Measurements from ENCODE around the gene RHOG.
"Not testable (repeated sequence)": the region's sequence is repeated elsewhere in the genome, so short reads cannot be mapped to it uniquely, and the experiment has no call there.

The RHOG gene

GRCh38 chr11:3876613-3877012, 35.9 kb upstream of the RHOG start:
- no peak for FAIRE-seq
- TF ChIP-seq POLR2AphosphoS5 (IDR thresholded peaks at IDR 0.05; ENCODE audit: low read depth, low read length) = no peak
- no peak for TF ChIP-seq TAF1 (IDR thresholded peaks at IDR 0.05; ENCODE audit: borderline replicate concordance, low read depth, low read length)
- TF ChIP-seq POLR2A (IDR thresholded peaks at IDR 0.05; ENCODE audit: low read depth, low read length) = no peak
- DNase-seq (ENCODE audit: insufficient read length) = no peak

GRCh38 chr11:3873712-3874349, 33.1 kb upstream of the RHOG start:
- FAIRE-seq (no peak), DNase-seq (ENCODE audit: insufficient read length) (no peak)
- TF ChIP-seq POLR2AphosphoS5 (IDR thresholded peaks at IDR 0.05; ENCODE audit: low read depth, low read length) (no peak), POLR2A (IDR thresholded peaks at IDR 0.05; ENCODE audit: low read depth, low read length) (no peak), TAF1 (IDR thresholded peaks at IDR 0.05; ENCODE audit: borderline replicate concordance, low read depth, low read length) (no peak)

DNA sequence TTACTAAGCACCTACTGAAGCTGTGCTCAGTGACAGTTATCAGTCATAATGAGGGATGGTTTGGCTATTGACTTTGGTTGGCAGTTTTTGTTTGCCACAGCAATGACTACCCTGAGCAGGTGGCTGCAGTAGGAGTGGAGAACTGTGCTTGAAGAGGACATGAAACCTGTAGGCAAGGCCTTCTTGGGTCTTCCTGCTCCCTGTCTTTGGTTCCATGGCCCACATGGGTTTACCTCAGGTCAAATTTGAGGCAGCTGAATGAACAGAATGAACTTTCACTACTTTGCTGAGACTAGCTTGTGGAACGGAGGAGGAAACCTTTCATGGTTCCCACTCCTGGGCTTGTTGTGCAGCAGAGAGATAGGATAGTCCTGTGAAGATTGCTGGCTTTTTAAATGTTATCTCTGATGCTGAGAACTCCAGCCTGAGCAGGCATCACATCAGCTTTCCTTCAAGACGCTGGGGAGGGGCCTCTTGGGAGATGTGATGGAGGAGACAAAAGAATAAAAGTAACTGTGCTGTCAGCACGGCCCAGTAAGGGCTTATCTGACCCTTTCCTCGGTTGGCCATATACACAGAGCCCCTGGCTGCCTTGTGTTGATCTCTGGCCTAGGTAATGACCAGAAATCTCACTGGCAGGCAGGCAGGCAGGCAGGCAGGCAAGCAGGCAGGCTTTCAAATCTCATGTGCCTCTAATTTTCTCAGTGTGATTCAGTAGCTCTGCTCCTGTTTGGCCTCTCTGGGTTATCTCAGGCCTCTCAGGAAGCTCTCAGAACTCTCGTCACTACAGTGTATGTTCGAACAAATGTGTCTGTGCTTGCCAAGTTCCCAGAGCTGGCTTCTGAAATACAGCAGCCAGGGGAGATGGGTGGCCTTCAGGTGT, 26.7 kb upstream of the RHOG start:
- DNase-seq (ENCODE audit: insufficient read length) (no peak), FAIRE-seq (peak; percentile 91)
- TF ChIP-seq POLR2AphosphoS5 (IDR thresholded peaks at IDR 0.05; ENCODE audit: low read depth, low read length) = no peak
- no peak for TF ChIP-seq POLR2A (IDR thresholded peaks at IDR 0.05; ENCODE audit: low read depth, low read length)
- TF ChIP-seq TAF1 (IDR thresholded peaks at IDR 0.05; ENCODE audit: borderline replicate concordance, low read depth, low read length) = no peak

GRCh38 chr11:3866836-3867208, 26.1 kb upstream of the RHOG start:
- DNase-seq (ENCODE audit: insufficient read length) (no peak), FAIRE-seq (no peak)
- TF ChIP-seq TAF1 (IDR thresholded peaks at IDR 0.05; ENCODE audit: borderline replicate concordance, low read depth, low read length) (no peak), POLR2AphosphoS5 (IDR thresholded peaks at IDR 0.05; ENCODE audit: low read depth, low read length) (no peak), POLR2A (IDR thresholded peaks at IDR 0.05; ENCODE audit: low read depth, low read length) (no peak)

- TF ChIP-seq POLR2AphosphoS5 (IDR thresholded peaks at IDR 0.05; ENCODE audit: low read depth, low read length) (no peak), POLR2A (IDR thresholded peaks at IDR 0.05; ENCODE audit: low read depth, low read length) (no peak), TAF1 (IDR thresholded peaks at IDR 0.05; ENCODE audit: borderline replicate concordance, low read depth, low read length) (no peak)
- FAIRE-seq (no peak), DNase-seq (ENCODE audit: insufficient read length) (no peak)
Observed at GRCh38 chr11:3866206-3866605, 25.4 kb upstream of the RHOG start.

- DNase-seq (ENCODE audit: insufficient read length) = no peak
- TF ChIP-seq TAF1 (IDR thresholded peaks at IDR 0.05; ENCODE audit: borderline replicate concordance, low read depth, low read length) (no peak), POLR2AphosphoS5 (IDR thresholded peaks at IDR 0.05; ENCODE audit: low read depth, low read length) (no peak), POLR2A (IDR thresholded peaks at IDR 0.05; ENCODE audit: low read depth, low read length) (no peak)
- peak; percentile 92 for FAIRE-seq
Observed at GRCh38 chr11:3865388-3866193, 24.8 kb upstream of the RHOG start.

DNA sequence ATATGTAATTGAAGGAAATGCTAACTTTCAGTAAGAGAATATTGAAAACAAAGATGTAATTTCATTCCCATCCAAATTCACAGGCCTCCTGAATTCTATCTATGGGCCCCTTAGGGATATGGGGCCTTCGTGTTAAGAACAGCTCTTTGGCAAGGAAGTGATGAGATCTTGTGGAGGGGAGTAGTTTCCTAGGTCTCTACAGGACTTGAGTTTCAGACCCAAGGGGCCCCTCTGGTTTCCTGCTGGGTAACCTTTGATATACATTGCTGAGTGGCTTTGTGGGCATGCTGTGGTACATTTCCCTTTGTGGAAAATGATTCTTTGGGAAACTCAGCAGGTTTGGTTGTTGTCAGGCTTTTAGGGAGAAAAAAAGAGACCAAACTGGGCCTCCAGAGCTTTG, 20.9 kb upstream of the RHOG start:
- no peak for TF ChIP-seq POLR2A (IDR thresholded peaks at IDR 0.05; ENCODE audit: low read depth, low read length)
- no peak for TF ChIP-seq TAF1 (IDR thresholded peaks at IDR 0.05; ENCODE audit: borderline replicate concordance, low read depth, low read length)
- TF ChIP-seq POLR2AphosphoS5 (IDR thresholded peaks at IDR 0.05; ENCODE audit: low read depth, low read length) = no peak
- FAIRE-seq (no peak), DNase-seq (ENCODE audit: insufficient read length) (no peak)

DNA sequence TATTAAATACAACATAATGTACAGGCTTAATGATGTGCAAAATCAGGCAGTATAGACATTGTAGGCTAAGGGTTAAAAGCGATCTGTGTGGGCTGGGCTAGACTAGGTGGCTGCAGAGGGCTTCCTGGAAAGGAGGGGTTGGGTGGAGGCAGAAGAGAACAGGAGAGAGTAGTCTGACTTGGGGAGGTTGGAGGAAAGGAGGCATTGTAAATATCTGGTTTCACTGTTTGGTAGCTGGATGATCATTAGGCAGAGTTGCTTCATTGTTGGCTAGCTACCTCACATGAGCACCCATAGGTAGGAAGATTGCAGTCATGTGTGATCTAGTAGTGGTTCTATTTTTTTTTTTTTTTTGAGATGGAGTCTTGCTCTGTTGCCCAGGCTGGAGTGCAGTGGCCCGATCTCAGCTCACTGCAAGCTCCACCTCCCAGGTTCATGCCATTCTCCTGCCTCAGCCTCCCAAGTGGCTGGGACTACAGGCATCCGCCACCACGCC, 20.2 kb upstream of the RHOG start:
- DNase-seq (ENCODE audit: insufficient read length) = not testable (repeated sequence)
- FAIRE-seq = peak; percentile 62

- TF ChIP-seq POLR2A (IDR thresholded peaks at IDR 0.05; ENCODE audit: low read depth, low read length) = no peak
- no peak for TF ChIP-seq TAF1 (IDR thresholded peaks at IDR 0.05; ENCODE audit: borderline replicate concordance, low read depth, low read length)
- TF ChIP-seq POLR2AphosphoS5 (IDR thresholded peaks at IDR 0.05; ENCODE audit: low read depth, low read length) = no peak
- DNase-seq (ENCODE audit: insufficient read length) = no peak
Observed at GRCh38 chr11:3860375-3860774, 19.6 kb upstream of the RHOG start.

GRCh38 chr11:3859373-3859881, 18.7 kb upstream of the RHOG start:
- DNase-seq (ENCODE audit: insufficient read length) (no peak), FAIRE-seq (peak; percentile 84)

More at GRCh38 chr11:3860375-3860774, 19.6 kb upstream of the RHOG start:
- no peak for FAIRE-seq

DNA sequence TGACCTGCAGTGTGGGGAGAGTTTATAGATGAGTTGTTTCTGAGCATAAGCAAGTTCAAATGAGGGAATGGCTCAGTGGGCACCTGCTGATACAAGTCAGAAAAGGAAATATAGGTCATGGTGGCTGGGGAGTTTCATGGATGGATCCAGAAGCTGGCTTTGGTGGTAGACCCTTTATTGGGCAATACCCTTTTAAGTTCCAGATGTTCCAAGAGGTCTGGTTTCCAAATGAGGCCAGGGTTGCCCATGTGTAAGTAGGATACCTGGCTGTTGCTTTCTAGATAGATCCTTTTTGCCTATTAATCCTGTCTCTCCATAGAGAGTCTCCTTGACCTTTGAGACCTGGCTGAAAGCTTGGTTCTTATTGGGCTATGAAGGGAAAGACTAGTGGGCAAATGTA, 16.9 kb upstream of the RHOG start:
- FAIRE-seq (peak; percentile 38), DNase-seq (ENCODE audit: insufficient read length) (no peak)
- TF ChIP-seq POLR2A (IDR thresholded peaks at IDR 0.05; ENCODE audit: low read depth, low read length) (no peak), TAF1 (IDR thresholded peaks at IDR 0.05; ENCODE audit: borderline replicate concordance, low read depth, low read length) (no peak), POLR2AphosphoS5 (IDR thresholded peaks at IDR 0.05; ENCODE audit: low read depth, low read length) (no peak)

More at GRCh38 chr11:3859373-3859881, 18.7 kb upstream of the RHOG start:
- TF ChIP-seq POLR2AphosphoS5 (IDR thresholded peaks at IDR 0.05; ENCODE audit: low read depth, low read length) = no peak
- peak; percentile 61; the same call in 1 of the 2 replicates for TF ChIP-seq POLR2A (IDR thresholded peaks at IDR 0.05; ENCODE audit: low read depth, low read length)
